ENCODE measurements around the gene GNPAT. TPM values are rescaled to one million over a fixed set of nuclear protein-coding genes. Genes with fewer than 3 reads are reported as not detected.
A peak's percentile ranks its signal among the peaks of the same experiment; 100 is the strongest.

Gene GNPAT
- total and polyA plus RNA-seq, 2 of the 4 experiments (the other 2 are of a cell fraction): 17.2 to 36.0 TPM

DNA sequence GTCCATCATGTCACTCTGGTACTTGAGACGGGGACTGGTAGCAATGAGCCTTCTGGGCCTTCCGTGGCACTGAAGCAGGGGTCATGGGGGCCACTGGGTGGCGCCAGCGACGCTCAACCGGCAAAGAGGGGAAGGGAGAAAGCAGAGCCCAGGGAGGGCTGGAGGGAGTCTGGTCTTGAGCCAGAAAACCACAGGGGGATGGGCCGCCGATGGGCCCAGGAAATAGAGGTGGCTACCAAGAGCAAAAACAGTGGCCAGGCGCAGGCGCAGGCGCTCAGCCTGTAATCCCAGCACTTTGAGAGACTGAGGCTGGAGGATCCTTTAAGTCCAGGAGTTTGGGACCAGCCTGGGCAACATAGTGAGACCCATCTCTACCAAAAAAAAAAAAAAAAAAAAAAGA lies 74.9 kb downstream of the GNPAT start:
- dilution Hi-C loops (cut with HindIII; ENCODE audit: low sequenced_read_pairs, unreplicated experiment): no loop called here
- peak; percentile 71 for ATAC-seq (ENCODE audit: low read depth)
- DNase-seq: peak; percentile 9
- no peak overlapping the region for H4K5ac ChIP-seq (ENCODE audit: low read depth, low read length)
- H3K4me1 ChIP-seq (ENCODE audit: control insufficient read depth, insufficient read depth, low read length): no peaks in the 10 kb centered on the region
- H2BK20ac ChIP-seq (ENCODE audit: low read depth, low read length): no peak overlapping the region
- H3K4me2 ChIP-seq (ENCODE audit: low read depth, low read length): no peak overlapping the region
- no peak overlapping the region for H4K8ac ChIP-seq (ENCODE audit: low read depth in 2 of 2, low read length in 2 of 2)
- no peak overlapping the region for H2BK15ac ChIP-seq (ENCODE audit: low read depth, low read length)
- H2AFZ ChIP-seq (replicated peaks; ENCODE audit: low read length, poor library complexity): no peak overlapping the region
- no peak overlapping the region for H3K23ac ChIP-seq (ENCODE audit: low read depth, low read length)
- no peak overlapping the region for H2BK5ac ChIP-seq (ENCODE audit: low read depth, low read length, poor library complexity, severe bottlenecking)
- H3K4ac ChIP-seq (ENCODE audit: low read depth, low read length): no peak overlapping the region
- TF ChIP-seq MXI1 (IDR thresholded peaks at IDR 0.05; ENCODE audit: borderline replicate concordance, low read depth, low read length) (no peak), MAZ (IDR thresholded peaks at IDR 0.05; ENCODE audit: borderline replicate concordance, low read depth, low read length) (no peak), NFE2L2 (IDR thresholded peaks at IDR 0.05; ENCODE audit: low read depth, low read length) (no peak), CEBPB (IDR thresholded peaks at IDR 0.05; ENCODE audit: low read depth, low read length) (no peak), BHLHE40 (IDR thresholded peaks at IDR 0.05; ENCODE audit: low read depth, low read length) (no peak), MAFK (IDR thresholded peaks at IDR 0.05; ENCODE audit: low read depth, low read length) (no peak), SMC3 (IDR thresholded peaks at IDR 0.05; ENCODE audit: low read depth, low read length) (peak; percentile 44; the same call in 1 of the 2 replicates), POLR2A (IDR thresholded peaks at IDR 0.05; ENCODE audit: low read depth, low read length) (no peak), FOS (IDR thresholded peaks at IDR 0.05; ENCODE audit: low read depth, low read length) (no peak), RFX5 (IDR thresholded peaks at IDR 0.05; ENCODE audit: low read depth, low read length) (no peak), CHD1 (IDR thresholded peaks at IDR 0.05; ENCODE audit: low read depth, low read length) (no peak), RAD21 (IDR thresholded peaks at IDR 0.05; ENCODE audit: low read length) (peak; percentile 52)
- TF ChIP-seq, protein P1, sequence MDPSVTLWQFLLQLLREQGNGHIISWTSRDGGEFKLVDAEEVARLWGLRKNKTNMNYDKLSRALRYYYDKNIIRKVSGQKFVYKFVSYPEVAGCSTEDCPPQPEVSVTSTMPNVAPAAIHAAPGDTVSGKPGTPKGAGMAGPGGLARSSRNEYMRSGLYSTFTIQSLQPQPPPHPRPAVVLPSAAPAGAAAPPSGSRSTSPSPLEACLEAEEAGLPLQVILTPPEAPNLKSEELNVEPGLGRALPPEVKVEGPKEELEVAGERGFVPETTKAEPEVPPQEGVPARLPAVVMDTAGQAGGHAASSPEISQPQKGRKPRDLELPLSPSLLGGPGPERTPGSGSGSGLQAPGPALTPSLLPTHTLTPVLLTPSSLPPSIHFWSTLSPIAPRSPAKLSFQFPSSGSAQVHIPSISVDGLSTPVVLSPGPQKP (IDR thresholded peaks at IDR 0.05; ENCODE audit: borderline replicate concordance, low read depth, low read length): no peak
- TF ChIP-seq, protein P2, sequence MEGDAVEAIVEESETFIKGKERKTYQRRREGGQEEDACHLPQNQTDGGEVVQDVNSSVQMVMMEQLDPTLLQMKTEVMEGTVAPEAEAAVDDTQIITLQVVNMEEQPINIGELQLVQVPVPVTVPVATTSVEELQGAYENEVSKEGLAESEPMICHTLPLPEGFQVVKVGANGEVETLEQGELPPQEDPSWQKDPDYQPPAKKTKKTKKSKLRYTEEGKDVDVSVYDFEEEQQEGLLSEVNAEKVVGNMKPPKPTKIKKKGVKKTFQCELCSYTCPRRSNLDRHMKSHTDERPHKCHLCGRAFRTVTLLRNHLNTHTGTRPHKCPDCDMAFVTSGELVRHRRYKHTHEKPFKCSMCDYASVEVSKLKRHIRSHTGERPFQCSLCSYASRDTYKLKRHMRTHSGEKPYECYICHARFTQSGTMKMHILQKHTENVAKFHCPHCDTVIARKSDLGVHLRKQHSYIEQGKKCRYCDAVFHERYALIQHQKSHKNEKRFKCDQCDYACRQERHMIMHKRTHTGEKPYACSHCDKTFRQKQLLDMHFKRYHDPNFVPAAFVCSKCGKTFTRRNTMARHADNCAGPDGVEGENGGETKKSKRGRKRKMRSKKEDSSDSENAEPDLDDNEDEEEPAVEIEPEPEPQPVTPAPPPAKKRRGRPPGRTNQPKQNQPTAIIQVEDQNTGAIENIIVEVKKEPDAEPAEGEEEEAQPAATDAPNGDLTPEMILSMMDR (conservative IDR thresholded peaks at IDR 0.05; ENCODE audit: low read depth, low read length): peak; percentile 45
- H3K4me3 ChIP-seq (ENCODE audit: insufficient read depth, low read depth, low read length): no peak overlapping the region
- no peaks in the 10 kb centered on the region; the same call in 1 of the 2 replicates for H3K9me3 ChIP-seq (ENCODE audit: control insufficient read depth, insufficient read depth, low read length)
- no peaks in the 10 kb centered on the region for H4K20me1 ChIP-seq (ENCODE audit: insufficient read depth, low read length)
- in situ Hi-C loops (cut with MboI; ENCODE audit: low sequenced_read_pairs): no loop called here
- CTCF ChIA-PET: interaction anchor here (0.6 to 1.1 kb wide), 3 partner anchors 14 to 20 kb away, joined by 3 to 4 read pairs (median 4); no protein-coding TSS in a partner anchor
- no peak overlapping the region for H2AK5ac ChIP-seq (ENCODE audit: low read depth, low read length)
- POLR2A ChIA-PET (ENCODE audit: unreplicated experiment): no interaction called here
- WGBS, 2 experiments (ENCODE audit: extremely low coverage in 2 of 2, insufficient read length in 1 of 2): 22% methylated on average over 6 of the region's 11 CpGs; no CpG with 5 or more reads in 1 of the 2 experiments
- no peak overlapping the region for H2BK120ac ChIP-seq (ENCODE audit: low read depth, low read length)
- H3K56ac ChIP-seq (ENCODE audit: extremely low read depth, insufficient read depth, low read length): no peak overlapping the region
- no peaks in the 10 kb centered on the region for H3K36me3 ChIP-seq (ENCODE audit: control insufficient read depth, insufficient read depth, low read length)
- H3K18ac ChIP-seq (ENCODE audit: low read depth, low read length): no peak overlapping the region
- no peak overlapping the region for H2AK9ac ChIP-seq (replicated peaks; ENCODE audit: low read depth, low read length, poor library complexity)
- H3K27ac ChIP-seq (ENCODE audit: insufficient read depth, low read length): no peak overlapping the region
- no peak overlapping the region for H3K9ac ChIP-seq (ENCODE audit: low read depth, low read length)
- no peak overlapping the region for H3K14ac ChIP-seq (replicated peaks; ENCODE audit: low read depth, low read length)
- no peaks in the 10 kb centered on the region for H3K79me1 ChIP-seq (ENCODE audit: low read depth in 1 of 2, low read length in 2 of 2)
- intact Hi-C loops (cut with micrococcal nuclease): no loop called here
- no peaks in the 10 kb centered on the region for H3K9me1 ChIP-seq (ENCODE audit: insufficient read depth, low read length)
- no peaks in the 10 kb centered on the region for H3K27me3 ChIP-seq (ENCODE audit: control insufficient read depth, insufficient read depth, low read length)
- no TSS peak for BruUV-seq (replicated peaks)
- H4K91ac ChIP-seq (ENCODE audit: insufficient read depth, low read depth, low read length): no peak overlapping the region
